HTR-8/SVneo (cell line): Measurements from ENCODE around the gene SDHAF4.
"Not testable (repeated sequence)": the region's sequence is repeated elsewhere in the genome, so short reads cannot be mapped to it uniquely, and the experiment has no call there.

Experiments
- DNase-seq: peaks from one replicate; pipeline ENCODE4 v3.0.0; 2011; ENCODE audit warnings: low spot score, mixed read lengths; ENCODE audit not compliant: insufficient read length
- FAIRE-seq: peaks from 2 replicates; lab custom pipeline; 2011; peaks lifted over from hg19 to GRCh38; lab: Jason Lieb, UNC

The SDHAF4 gene

GRCh38 chr6:70566751-70567382, at the start of gene SDHAF4:
TSS of gene SDHAF4 (plus strand) at chr6:70566930. CDS start at chr6:70566941, 11 bp downstream.
- peak; percentile 52 for FAIRE-seq

GRCh38 chr6:70518723-70519122, 48.0 kb upstream of the SDHAF4 start:
- DNase-seq (no peak), FAIRE-seq (no peak)

More at GRCh38 chr6:70566751-70567382, at the start of gene SDHAF4:
- DNase-seq = peak; percentile 95

- FAIRE-seq = no peak
- DNase-seq = peak; percentile 2
These were observed 46.2 kb upstream of the SDHAF4 start for GRCh38 chr6:70520575-70520974.

GRCh38 chr6:70524721-70525286, 41.9 kb upstream of the SDHAF4 start:
- FAIRE-seq (no peak), DNase-seq (no peak)

GRCh38 chr6:70527071-70527737, 39.5 kb upstream of the SDHAF4 start:
- no peak for DNase-seq
- no peak for FAIRE-seq

GRCh38 chr6:70530023-70530422, 36.7 kb upstream of the SDHAF4 start:
- FAIRE-seq = no peak
- DNase-seq = no peak

GRCh38 chr6:70531133-70531532, 35.6 kb upstream of the SDHAF4 start:
- FAIRE-seq (no peak), DNase-seq (no peak)

- FAIRE-seq (no peak), DNase-seq (no peak)
These were observed 29.5 kb upstream of the SDHAF4 start for GRCh38 chr6:70537266-70537665.

GRCh38 chr6:70538376-70538775, 28.4 kb upstream of the SDHAF4 start:
- no peak for FAIRE-seq
- DNase-seq = no peak

- no peak for DNase-seq
- no peak for FAIRE-seq
These were observed 19.4 kb upstream of the SDHAF4 start for GRCh38 chr6:70547313-70547712.

GRCh38 chr6:70547905-70548304, 18.8 kb upstream of the SDHAF4 start:
- no peak for FAIRE-seq
- DNase-seq = no peak

GRCh38 chr6:70549327-70549726, 17.4 kb upstream of the SDHAF4 start:
- FAIRE-seq (no peak), DNase-seq (no peak)

- FAIRE-seq (no peak), DNase-seq (no peak)
These were observed 15.2 kb upstream of the SDHAF4 start for GRCh38 chr6:70551566-70551965.

- FAIRE-seq, DNase-seq: not testable (repeated sequence)
These were observed 14.3 kb upstream of the SDHAF4 start for GRCh38 chr6:70552286-70552940.

GRCh38 chr6:70552974-70553373, 13.8 kb upstream of the SDHAF4 start:
- FAIRE-seq (no peak), DNase-seq (no peak)

GRCh38 chr6:70557998-70558397, 8.7 kb upstream of the SDHAF4 start:
- DNase-seq = no peak
- FAIRE-seq = no peak

GRCh38 chr6:70562401-70562800, 4.3 kb upstream of the SDHAF4 start:
- not testable (repeated sequence) for DNase-seq, FAIRE-seq

- FAIRE-seq (no peak), DNase-seq (no peak)
These were observed 3.2 kb upstream of the SDHAF4 start for GRCh38 chr6:70563530-70563929.

GRCh38 chr6:70574643-70575042, 7.9 kb downstream of the SDHAF4 start:
- FAIRE-seq (no peak), DNase-seq (no peak)

- FAIRE-seq (no peak), DNase-seq (no peak)
These were observed 9.3 kb downstream of the SDHAF4 start for GRCh38 chr6:70575899-70576495.

GRCh38 chr6:70586114-70586513, 19.4 kb downstream of the SDHAF4 start:
- DNase-seq (no peak), FAIRE-seq (no peak)
